GM12892 (cell line): ENCODE results near the gene GALNT2.

Source experiments
- DNase-seq: peaks from one replicate; pipeline ENCODE4 v3.0.0; 2011; ENCODE audit not compliant: insufficient read length
- FAIRE-seq: peaks from 2 replicates; lab custom pipeline; 2011; peaks lifted over from hg19 to GRCh38; lab: Jason Lieb, UNC
- POLR2A ChIP-seq: IDR thresholded peaks from 2 replicates; pipeline ENCODE4 v1.6.1; 2011; ENCODE audit warnings: low read depth, low read length, control low read depth
- POLR2AphosphoS5 ChIP-seq: IDR thresholded peaks from 2 replicates; pipeline ENCODE4 v1.6.1; 2011; ENCODE audit warnings: low read depth, low read length, control low read depth
- TAF1 ChIP-seq: IDR thresholded peaks from 2 replicates; pipeline ENCODE4 v1.6.1; 2011; ENCODE audit warnings: low read depth, mild to moderate bottlenecking, control low read depth, low read length, borderline replicate concordance

Gene GALNT2

DNA sequence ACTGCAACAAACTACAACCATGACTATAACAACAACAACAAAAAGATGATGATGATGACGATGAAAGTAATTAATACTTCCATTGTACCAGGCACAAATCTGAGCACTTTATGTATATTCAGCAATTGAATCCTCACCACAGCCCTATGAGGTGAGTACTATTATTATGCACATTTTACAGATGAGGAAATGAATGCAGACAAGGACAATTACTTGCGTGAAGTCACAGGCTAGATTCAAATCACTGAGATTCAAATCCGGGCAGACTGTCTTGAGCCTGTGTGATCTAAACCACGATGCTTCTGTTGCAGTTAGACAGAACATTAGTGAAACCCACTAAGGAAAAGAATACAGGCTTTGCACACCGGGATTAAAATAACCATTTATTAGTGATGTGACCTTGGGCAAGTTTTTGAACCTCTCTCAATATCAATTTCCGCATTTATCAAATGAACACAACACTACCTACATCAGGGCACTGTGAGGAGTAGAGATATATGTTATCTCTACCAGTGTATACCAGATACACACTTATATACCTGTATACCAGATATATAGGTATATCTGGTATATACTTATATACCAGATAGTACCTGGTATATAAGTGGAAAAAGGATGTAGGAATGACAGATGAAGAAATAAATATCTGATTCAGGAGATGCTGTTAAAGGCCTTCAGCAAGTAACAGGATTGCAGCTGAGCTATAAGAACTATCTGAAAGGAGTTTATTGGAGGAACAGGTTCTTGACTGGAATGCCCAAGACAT lies 34.3 kb upstream of the GALNT2 start:
- no peak for FAIRE-seq
- no peak for DNase-seq
- TF ChIP-seq POLR2A (no peak), TAF1 (no peak), POLR2AphosphoS5 (no peak)

DNA sequence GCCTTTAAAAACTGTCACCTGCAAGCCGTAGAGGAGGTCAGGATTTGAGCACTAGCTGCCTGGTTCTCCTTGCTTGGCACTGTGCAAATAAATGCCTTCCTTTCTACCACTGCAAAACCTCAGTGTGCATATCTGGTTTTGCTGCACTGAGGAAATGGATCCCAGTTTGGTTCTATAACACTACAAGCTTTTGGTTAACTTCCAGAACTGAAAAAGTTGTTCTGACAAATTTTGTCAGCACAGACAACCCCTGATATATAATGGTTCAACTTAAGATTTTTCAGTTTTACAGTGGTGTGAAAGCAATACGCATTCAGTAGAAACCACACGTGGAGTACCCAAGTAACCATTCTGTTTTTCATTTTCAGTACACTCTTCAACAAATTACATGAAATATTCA lies 29.8 kb upstream of the GALNT2 start:
- TF ChIP-seq POLR2A (no peak), POLR2AphosphoS5 (no peak), TAF1 (no peak)
- FAIRE-seq (no peak), DNase-seq (no peak)

DNA sequence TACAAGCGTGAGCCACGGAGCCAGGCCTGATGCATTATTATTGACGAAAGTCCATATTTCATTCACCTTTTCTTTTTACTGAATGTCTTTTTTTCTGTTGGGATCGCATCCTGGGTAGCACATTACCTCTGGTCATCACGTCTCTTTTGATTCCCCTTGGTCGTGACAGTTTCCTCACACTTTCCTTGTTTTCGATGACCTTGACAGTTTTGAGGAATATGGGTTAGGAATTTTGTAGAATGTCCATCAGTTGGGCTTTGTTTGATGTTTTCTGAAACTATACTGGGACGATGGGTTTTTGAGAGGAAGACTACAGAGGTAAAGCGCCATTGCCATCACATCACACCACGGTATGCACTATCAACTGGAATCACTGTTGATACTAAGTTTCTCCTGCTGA lies 26.6 kb upstream of the GALNT2 start:
- FAIRE-seq, result no peak
- TF ChIP-seq POLR2AphosphoS5 (no peak), POLR2A (no peak), TAF1 (no peak)

DNA sequence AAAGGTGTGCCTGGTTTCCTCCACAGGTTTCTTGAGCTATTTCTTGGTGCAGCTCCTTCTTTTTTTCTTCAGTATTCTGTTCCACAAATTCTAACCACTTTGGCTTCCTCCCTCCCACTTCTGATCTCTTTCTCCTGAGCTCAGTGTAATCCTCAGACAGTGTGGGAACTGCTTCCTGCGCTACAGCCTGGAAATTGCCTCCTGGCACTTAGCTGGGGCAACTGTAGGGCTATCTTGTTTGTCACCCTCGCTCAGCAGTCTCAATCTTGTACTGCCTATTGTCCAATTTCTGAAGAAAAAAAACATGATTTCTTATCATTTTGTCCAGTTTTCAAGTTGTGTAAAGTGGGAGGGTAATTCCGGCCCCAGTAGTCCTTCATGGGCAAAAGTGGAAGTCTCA lies 24.0 kb upstream of the GALNT2 start:
- no peak for DNase-seq
- TF ChIP-seq POLR2AphosphoS5 (no peak), POLR2A (no peak), TAF1 (no peak)

More for the DNA sequence above, 26.6 kb upstream of the GALNT2 start:
- DNase-seq, result no peak

DNA sequence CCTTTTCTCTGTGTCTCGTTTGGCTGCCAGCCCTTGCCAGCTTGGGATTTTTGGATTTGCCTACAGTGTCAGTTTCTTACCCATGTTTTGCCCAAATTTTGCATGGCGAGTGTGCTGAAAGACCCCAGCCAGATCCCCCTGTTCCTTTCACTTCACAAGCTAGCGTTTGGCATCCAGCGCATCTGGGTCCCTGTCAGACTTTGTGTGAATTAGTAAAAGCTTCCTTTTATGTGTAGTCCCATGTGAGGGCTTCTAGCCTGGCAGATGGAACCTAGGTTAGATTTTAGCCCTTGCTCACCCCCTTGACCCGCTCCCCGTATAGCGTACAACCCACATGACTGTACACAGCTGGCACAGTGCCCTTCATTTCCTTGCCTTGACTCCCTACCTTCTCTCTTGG lies 22.3 kb upstream of the GALNT2 start:
- DNase-seq, result no peak
- no peak for TF ChIP-seq POLR2AphosphoS5
- TF ChIP-seq POLR2A, result no peak
- FAIRE-seq, result no peak

More for the DNA sequence above, 24.0 kb upstream of the GALNT2 start:
- no peak for FAIRE-seq

DNA sequence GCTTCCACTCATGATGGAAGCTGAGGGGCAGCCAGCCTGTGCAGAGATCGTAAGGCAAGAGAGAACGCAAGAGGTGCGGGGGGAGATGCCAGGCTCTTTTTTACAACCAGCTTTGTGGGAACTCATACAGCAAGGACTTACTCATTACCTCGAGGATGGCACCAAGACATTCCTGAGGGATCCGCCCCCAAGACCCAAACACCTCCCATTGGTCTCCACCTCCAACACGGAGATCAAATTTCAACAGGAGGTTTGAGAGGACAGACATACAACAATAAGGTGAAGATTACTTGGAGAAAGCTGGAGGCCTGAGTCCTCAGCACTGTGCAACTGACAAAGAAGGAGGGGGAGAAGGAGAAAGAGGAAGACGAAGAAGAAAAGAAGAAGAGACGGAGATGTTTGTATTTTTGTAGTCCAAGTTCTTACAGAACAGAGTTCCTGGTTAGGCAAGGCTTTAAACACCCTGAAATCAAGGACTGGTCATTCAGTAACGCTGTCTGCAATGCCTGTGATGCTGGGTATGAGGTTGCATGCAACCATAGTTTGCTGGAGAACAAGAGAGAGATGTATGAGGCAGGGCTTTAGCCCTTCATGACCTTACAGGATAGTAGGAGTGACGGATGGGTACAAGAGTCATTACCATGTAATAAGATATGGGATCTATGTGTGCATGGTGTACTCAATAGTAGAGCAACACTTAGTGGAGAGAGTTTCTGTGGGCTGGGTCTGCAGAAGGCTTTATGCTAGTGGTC lies 19.7 kb upstream of the GALNT2 start:
- TF ChIP-seq POLR2A (no peak), POLR2AphosphoS5 (no peak), TAF1 (no peak)
- DNase-seq, result no peak
- FAIRE-seq, result no peak

DNA sequence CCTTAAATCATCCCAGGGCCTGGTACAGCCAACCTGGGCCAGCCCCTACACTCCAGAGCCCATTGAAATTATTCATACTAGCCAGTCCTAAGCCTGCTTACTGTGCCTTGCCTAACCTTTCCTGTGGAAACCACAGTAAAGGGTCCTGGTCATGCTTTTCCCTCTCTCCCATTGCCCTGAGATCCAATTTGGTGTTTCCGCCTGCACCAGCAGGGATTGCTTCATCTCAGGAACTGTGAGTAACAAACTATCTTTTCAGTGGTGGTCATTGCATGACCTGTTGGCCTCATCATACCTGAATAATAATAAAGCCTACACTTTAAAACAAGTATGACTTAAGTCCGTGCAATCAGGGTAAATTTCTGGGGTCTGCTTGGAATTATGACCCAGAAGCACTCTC lies 18.7 kb upstream of the GALNT2 start:
- no peak for FAIRE-seq

DNA sequence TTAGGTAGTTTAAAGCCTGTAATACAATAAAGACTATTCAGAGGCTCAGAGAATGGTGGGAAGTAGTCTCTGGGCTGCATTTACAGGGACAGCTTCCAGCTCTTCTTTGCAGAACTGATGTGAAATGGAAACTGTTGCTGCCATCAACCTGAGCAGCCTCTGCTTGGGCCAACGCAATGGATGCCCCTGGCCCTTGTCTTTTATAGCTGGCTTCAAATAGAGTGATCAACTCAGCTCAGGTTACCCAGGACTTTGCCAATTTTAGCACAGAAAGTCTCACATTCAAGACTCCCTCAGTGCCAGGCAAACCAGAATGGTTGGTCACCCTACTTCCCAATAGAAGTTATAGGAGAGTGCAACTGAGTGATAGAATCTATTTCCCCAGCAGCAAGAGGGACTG lies 18.1 kb upstream of the GALNT2 start:
- no peak for FAIRE-seq
- no peak for DNase-seq
- TF ChIP-seq POLR2A (no peak), TAF1 (no peak), POLR2AphosphoS5 (no peak)

More for the DNA sequence above, 18.7 kb upstream of the GALNT2 start:
- no peak for DNase-seq
- TF ChIP-seq TAF1 (no peak), POLR2AphosphoS5 (no peak), POLR2A (no peak)

DNA sequence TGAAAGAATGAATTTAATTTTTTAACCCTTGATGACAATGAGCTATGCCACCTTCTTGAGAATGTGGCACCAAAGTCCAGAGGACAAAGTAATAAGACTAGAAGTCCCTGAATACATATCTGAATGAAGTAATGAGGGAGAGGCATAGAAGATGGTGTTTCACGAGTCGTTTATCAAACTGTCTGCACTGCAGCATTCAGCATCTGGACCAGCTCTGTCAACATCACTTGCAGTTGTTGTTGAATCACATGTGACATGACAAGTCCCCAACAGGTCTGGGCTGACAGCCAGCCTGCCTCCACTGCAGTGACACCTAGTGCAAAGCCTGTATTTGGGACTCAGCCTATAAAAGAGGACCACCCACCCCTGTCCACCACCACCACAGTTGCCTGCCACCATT lies 17.3 kb upstream of the GALNT2 start:
- DNase-seq (no peak), FAIRE-seq (no peak)
- TF ChIP-seq TAF1 (no peak), POLR2AphosphoS5 (no peak), POLR2A (no peak)

DNA sequence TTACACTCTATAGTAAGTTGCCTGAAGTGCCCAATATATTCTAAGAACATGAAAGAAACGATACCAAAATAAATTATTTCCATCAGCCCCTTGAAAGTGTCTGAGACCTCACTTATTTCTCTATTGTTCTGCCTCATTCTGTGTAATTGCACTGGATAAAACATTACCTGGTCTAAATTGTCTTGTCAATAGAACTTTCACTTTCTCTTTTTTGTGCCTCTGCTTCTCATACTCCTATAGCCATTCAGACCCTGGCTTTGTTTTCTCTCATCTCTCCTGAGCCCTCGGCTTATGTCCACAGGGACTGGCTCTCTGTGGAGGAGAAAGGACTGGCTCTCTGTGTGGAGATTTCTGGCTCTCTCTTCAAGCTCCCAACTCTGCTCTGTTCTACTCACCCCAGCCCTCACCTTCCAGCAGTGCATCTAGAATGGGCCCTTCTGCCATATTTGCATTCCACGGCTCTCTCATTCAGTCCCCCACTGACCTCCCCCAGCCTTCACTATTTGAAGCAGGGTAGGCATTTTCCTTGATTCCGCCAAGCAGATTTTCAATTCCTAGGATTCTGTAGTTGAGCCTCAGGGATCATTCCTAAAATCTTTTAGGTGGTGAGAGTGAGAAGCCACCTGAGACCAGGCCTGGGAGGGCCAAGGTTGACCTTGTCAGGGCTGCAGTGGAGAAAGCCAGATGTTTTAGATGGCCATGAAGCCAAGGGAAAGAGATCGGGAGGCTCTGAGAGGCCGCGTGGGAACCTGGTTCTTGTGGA lies 15.9 kb upstream of the GALNT2 start:
- DNase-seq, result no peak
- no peak for FAIRE-seq
- no peak for TF ChIP-seq POLR2AphosphoS5
- no peak for TF ChIP-seq POLR2A
- TF ChIP-seq TAF1, result no peak

DNA sequence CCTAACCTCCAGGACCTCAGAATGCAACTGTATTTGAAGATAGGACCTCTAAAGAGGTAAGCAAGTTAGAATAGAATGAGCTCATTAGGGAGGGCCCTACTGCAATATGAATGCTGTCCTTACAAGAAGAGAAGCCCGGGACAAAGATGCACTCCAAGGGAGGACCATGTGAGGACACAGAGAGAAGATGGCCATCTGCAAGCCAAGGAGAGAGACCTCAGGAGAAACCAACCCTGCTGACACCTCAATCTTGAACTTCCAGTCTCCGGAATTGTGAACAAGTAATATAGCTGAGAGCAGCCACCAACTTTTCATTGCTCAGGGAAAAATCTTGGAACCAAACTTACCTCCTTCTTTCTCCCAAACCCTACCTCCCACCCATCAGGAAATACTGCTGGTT lies 15.0 kb upstream of the GALNT2 start:
- TF ChIP-seq POLR2A (no peak), TAF1 (no peak), POLR2AphosphoS5 (no peak)
- no peak for FAIRE-seq
- DNase-seq, result no peak

DNA sequence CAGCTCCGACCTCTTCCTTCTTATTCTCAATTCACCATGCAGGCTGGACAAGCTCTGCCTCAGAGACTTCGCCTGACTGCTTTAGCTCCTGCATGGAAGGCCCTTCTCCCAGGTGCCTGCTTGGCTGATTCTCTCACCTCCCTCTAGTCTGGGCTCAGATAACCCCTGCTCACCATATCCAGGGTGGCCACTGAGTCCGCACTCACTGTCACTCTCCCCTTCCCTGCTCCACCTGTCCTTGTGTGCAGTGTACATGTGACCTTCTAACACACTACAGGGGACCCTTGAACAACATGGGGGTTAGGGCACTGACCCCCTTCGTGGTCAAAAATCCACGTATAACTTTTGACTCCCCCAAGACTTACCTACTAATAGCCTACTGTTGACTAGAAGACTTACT lies 14.4 kb upstream of the GALNT2 start:
- FAIRE-seq (no peak), DNase-seq (no peak)
- TF ChIP-seq TAF1 (no peak), POLR2AphosphoS5 (no peak), POLR2A (no peak)
